GM18873 (cell line): ENCODE data around the gene MORF4L1.
"Not testable (repeated sequence)": the region's sequence is repeated elsewhere in the genome, so short reads cannot be mapped to it uniquely, and the experiment has no call there.

Experiments
- ATAC-seq: cut with Tn5 transposase; IDR thresholded peaks from one replicate; pipeline ENCODE4 v1.9.1; 2021; ENCODE audit warnings: mild to moderate bottlenecking, moderate library complexity, moderate number of reproducible peaks; ENCODE audit not compliant: unreplicated experiment, low FRiP score

Gene MORF4L1

DNA sequence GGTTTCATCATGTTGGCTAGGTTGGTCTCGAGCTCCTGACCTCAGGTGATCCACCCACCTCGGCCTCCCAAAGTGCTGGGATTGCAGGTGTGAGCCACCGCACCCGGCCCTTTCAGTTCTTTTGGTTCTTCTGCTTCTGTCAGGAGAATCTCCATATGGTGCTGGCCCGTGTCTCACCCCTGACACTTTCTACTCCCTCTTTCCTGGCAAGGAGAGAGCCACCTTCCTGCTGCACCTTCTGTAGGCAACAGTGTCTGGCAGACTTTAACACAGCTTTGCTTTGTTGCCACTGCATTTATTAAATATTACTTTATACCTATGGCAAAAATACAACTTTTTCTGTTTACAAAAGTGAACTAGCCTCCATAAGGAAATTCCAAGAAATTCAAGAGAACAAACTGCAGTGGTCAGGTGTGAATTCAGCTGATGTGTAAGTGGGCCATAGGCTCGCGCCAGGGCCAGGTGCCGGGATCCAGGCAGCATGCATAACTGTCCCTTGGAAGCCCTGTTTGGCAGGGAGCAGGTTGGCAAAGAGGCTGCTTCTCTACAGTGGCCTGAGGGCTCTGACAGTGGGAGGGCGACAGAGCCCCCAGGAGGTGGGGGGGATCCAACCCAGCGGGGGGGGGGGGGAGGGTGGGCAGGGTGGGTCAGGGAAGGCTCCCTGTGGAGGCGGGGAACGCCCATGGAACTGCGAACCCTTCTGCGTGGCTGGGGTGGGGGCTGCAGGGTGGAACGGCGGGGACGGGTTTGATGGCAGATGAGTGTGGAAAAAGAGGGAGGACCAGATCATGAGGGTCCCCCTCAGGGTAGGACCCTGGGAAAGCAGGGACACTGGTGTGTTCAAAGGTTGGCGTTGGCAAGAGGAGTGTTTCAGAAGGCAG, 51.0 kb downstream of the MORF4L1 start:
- no peak for ATAC-seq

DNA sequence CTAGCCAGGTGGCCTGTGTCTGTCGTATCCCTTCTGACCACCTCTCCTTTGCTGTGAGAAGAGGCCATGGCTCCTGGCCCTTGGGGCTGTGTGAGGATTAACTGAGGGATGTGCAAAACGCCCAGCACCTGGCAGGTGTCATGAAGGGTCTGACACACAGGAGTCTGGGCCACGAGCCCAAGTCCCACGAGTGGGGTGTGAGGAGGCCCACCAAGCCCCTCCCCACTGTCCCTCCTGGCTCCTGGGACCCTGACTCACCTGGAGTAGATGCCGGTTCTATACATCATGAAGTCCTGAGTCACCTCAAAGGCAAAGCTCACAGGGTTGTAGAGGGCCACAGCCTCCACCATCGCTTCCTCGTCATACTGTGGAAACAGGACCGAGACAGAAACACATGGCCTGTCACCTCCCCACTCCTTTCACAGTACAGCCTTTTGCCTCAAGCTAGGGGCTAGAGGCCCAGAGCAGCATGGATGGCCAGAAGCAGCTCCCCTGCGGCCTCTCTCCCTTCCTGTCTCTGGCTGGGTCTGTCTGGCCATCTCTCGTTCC, 52.5 kb downstream of the MORF4L1 start:
- ATAC-seq, result no peak

DNA sequence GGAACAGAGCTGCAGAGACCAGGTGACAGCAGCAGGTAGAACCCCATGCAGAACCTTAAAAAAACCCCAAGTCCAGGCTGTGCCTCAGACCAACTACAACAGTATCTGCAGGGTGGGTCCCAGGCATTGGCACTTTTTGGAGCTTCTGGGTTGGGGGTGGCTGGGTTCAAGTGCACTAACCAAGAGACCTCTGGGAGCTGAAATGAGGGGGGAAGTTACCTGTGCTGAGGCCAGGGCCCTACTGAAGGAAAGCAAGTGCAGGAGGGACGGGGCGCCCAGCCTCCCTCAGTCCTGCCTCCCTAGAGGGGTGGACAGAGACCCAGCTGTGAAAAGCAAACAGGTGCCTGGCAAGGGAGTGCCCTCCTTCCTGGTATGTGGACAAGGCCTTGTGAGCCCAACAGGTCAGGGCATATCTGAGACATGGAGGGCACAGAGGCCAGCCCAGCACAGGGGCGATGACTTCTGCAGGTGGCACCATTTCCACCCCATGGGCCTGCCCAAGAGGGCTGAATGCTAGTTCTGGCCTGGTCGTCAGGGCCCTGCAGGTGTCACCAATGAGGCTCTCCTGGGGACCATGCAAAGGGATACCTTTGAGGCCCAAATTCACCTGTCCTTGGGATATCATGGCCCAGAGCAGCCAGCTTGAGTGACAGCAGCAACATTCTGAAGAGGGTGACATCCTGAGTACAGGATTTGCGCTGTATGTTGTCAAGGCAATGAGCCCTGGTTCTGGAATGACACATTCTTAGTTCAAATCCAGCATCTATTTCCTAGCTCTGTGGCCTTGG, 53.5 kb downstream of the MORF4L1 start:
- no peak for ATAC-seq

DNA sequence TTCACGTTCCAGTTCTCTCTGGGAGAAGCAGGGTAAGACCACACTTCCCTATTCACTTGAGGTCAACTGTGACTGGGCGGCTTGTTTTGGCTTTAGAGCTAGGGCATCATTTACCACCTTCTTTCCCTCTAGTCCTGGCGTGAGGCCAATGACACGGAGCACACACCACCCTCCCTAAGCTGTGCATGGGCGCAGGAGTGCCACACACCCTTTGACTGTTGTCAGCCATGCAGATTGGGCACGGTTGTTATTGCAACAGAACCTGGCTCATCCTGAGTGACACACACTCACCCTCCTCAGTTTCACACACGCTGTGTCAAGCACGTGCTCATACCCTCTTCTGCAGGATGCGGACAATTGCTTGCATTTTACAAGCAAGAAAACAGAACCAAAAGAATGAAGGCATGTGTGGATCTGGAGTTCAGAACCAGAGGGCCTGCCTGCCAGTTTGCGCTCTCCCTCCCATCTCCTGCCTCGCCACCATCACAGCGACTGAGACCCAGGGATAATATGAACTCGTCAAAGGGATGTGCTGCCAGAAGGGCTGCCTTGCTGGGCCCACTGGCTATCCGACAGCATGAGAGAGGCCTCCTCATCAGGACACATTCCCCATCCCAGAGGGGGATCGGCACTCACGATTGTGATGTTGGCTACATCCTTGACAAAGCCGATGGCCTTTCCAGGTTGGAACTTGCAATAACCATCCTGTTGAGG, 54.5 kb downstream of the MORF4L1 start:
- no peak for ATAC-seq

DNA sequence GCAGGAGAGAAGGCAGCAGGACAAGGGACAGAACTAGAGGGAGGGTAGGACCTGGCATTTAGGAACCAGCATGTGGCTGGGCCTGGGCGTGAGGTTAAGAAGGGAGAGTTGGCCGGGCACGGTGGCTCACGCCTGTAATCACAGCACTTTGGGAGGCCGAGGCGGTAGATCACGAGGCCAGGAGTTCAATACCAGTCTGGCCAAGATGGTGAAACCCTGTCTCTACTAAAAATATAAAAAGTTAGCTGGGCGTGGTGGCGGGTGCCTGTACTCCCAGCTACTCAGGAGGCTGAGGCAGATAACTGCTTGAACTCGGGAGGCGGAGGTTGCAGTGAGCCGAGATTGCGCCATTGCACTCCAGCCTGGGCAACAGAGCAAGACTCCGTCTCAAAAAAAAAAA, 55.5 kb downstream of the MORF4L1 start:
- not testable (repeated sequence) for ATAC-seq

DNA sequence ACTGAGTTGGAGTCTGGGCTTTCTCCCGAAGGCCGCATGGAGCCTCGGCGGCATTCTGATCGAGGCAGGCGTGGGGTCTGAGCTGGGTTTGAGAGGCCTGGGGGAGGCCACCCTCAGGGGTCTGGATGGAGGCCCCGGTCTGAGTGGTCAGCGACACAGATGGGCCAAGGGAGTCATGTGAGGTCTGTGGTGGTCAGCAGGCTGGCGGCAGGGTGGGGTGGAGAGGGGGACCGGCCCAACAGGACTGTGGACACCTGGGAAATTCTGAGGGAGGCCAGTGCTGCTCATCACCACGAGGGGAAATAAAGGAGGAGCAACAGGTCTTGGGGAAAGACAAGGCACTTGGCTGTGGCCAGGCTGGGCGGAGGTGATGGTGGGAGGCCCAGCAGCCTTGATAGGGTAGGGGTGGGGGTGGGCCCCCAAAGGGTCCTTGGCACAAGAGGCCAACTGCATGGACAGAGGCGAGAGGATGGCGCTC, 56.0 kb downstream of the MORF4L1 start:
- ATAC-seq, result no peak

DNA sequence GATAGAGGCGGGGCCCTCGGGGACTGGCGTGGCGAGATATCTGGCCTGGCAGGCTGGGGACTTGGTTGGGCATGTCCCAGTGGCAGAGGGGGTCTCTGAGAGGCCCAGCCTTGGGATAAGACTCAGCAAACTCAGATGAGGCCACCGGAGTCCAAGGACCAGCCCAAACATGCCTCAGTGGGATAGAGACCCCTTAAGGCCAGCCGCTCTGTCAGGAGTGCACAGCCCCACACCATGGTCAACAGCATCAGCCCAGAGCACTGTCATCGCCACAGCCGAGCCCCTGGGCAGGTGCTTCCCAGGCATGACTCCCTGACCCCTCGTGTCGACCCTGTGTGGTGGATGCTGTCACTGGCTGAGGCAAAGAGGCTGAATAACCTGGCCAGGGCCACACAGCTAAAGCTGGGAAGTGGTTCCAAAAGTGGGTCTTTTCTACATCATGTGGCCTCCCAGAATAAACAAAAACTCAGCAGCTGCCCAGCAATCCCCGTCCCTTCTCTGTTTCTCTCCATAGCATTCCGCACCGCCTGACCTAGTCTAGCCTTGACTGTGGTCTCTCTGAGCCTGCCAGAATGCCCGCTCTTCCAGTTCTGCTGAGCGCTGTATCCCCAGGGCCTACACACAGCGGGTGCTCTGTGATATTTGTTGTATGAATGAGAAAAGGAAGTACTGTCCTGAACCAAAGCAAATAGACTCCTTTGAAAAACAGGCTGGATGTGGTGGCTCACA, 57.0 kb downstream of the MORF4L1 start:
- ATAC-seq, result no peak

DNA sequence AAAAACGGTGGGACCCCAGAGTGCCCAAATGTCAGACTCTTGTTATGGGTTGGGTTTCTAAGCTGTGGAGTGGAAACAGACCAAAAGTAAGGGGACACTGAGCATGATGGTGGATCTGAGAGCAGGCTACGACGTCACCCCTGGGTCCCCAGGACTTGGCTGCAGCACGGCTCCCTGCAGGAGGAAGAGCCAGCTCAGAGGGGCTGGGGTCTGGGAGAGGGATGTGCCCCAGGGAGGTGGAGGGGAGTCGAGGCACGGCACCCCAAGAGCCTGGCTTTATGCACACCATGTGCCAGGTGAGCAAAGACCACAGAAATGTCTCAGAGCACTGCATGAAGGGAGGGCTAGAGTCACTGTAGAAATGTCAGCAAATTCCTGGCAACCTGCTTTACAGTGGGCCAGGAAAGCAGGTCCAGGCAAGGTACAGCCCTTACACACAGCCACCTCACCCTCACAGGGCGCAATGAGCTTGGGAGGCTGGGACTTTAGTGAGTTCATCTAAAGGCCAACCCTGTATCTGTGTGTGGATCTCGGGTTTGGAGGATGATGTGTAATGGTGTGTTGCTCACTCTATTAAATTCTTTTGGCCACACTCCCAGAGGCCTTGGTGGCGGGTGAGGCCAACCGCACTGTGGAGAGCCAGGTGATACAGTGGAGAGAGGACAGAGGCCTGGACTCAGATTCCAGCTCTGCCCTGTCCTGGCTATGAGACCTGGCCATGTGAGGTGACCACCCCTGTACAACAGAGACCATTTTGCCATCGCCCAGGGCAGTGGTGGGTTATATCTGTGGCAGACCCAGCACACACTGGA, 58.1 kb downstream of the MORF4L1 start:
- ATAC-seq, result no peak

DNA sequence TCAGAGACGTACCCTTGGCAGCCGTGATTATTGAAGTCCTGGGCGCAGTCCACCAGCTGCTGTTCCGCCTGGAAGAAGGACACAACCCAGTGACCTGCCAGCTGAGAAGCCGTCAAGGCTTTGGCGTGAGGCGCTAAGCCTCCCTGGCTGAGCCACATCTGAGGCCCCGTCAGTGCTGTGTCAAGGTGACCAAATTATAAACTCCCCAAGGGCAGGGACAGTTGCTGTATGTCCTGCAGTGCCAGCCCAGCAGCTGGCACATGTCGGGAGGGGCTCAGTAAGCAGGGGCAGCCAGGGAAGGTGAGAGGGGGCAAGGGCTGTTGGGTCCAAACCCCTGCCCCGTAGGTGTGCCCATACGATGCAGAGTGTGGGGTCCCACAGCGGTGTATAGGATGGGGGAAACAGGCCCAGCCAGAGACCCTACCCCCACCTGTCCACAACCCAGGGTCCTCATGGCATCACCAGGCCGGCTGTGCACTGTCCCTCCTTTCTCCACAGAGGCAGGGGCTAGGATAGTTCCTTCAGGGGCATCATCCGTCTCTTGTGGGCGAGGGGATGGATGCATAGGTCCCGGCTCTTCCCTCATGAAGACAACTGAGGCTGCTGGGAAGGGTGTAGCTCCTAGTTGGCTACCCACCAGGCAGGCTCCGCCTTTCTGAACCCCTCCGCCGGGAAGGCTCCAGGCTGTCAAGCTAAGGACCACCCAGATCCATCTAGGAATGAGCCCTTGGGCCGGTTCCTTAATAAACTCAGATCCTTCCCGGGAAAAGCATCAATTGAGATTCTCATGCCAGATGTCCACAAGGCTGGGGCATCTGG, 59.0 kb downstream of the MORF4L1 start:
- no peak for ATAC-seq

DNA sequence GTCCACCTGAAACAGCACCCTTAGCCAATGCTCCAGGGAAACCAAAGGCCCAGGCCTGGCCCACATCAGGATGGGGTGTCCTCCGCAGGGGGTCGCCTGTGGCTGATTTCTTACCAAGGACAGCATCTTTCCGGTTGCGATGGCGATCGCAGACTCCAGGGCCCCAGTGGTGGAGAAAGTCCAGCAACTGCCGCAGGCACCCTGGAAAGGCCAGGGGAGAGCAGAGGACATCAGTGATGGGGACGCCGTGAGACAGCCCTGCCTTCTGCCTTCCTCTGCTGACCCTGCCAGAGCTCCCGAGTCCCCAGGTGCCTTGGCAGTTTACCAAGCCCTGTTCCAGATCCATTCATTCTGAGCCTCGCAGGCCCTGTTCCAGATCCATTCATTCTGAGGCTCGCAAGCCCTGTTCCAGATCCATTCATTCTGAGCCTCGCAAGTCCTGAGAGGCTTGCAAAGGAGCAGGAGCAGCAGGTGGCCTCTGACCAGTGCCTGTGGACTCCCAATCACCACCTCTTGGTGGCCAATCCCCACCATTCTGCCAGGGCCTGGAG, 59.6 kb downstream of the MORF4L1 start:
- ATAC-seq, result no peak

DNA sequence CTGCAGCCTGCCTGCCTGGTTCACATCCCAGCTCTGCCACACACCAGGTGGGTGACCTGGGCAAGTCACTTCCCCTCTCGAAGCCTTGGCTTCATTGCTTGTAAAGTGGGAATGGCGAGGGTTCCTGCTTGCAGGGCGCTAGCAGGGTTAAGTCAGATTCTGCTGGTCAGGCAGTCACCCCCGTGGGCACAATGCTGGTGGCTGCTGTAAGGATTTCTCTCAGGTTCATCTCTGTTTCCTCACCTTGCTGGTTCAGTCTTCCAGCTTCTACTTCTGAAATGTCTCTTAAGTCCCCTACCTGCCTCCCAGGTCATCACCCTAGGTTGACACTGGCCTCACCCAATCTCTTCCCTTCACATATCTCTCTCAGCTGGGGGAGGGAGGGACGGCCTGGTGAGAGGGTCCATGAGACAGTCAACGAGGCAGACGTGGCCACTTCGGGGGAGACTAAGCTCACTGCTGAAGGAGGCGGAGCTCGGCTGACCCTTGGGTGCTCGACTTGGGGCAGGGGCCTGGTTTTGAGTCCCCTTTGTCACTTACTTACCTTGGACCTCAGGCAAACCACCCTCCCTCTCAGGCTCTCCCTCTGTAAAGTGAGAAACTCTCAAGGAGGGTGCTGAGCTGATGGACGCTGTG, 60.6 kb downstream of the MORF4L1 start:
- no peak for ATAC-seq

DNA sequence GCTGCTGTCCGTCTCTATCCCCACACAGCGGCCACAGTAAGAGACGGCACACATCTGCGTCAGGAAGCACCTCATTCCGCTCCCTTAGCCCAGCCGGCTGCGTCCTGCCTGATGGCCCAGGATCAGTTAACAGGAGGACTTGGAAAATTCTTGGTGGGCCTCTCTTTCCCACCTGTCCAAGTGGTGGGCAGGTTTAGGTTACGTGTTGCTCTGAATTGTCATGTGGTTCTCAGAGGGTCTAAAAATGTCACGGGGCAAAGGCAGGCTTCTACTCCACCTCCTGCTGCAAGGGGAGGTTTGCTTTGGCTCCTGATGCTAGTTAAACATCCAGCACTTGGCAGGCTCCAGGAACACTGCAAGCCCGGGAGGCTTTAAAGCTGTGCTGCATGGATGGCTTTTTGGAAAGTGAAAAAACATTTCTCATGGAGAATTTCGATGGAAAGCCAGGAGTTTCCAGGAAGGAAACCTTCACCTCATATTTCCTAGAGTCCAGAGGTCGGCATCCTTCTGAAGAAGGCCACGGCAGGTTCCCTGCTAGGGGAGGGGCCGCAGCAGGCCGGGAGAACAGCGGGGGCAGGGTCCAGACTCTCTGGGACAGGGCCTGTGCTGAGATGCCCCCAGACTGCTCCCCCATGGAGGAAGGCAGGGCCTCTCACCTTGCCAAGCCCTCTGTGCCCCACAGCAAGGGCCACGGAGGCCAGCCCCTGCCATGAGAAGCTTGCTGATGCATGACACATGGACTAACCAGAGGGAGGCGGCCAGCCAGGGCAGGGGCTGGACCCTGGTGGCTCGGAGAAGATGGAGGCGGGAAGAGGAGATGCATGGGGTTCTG, 61.3 kb downstream of the MORF4L1 start:
- ATAC-seq, result no peak

DNA sequence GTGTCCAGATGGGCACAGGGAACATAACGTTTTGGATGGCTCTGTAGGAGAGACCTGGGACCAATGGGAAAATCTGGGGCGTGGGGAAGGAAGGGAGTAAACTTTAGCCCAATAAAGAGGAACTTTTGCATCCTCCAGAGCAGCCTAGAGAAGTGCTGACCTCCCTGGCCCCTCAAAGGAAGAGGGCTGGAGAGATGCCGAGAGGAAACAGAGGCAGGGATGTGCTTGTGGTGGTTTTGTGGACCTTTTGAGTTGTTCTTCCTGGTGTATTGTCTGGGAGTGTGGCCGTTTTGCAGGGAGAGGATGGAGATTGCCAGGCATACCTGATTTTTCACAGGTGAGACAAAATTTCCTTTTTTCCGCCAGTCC, 61.9 kb downstream of the MORF4L1 start:
- no peak for ATAC-seq

DNA sequence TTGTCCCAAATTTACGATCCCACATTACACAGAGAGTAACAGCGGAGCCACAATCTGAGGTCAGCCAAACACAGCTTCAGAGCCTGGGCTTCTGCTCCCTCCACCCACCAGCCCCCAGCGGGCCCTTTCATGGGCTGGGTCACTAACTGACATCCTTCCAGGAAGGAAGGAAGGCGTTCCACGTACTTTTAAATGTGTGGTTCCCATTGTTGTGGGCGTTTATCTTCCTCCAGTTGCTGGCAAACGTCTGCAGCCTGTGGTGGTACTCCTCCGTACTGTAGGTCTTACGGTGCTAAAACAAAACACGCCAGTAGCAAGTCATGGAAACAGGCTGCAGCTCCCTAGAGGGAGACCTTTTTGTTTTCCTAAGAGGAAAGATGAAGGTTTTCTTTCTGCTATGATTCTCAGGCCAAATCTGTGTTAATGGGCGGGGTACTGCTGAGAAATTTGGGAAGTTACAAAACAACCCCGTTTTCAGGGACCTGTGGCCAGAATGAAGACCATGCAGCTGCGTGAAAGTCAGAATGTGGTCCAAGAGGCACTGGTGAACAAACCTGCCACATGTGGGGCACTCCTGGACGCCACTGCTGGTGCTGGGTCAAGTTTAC, 64.5 kb downstream of the MORF4L1 start:
- ATAC-seq, result no peak

DNA sequence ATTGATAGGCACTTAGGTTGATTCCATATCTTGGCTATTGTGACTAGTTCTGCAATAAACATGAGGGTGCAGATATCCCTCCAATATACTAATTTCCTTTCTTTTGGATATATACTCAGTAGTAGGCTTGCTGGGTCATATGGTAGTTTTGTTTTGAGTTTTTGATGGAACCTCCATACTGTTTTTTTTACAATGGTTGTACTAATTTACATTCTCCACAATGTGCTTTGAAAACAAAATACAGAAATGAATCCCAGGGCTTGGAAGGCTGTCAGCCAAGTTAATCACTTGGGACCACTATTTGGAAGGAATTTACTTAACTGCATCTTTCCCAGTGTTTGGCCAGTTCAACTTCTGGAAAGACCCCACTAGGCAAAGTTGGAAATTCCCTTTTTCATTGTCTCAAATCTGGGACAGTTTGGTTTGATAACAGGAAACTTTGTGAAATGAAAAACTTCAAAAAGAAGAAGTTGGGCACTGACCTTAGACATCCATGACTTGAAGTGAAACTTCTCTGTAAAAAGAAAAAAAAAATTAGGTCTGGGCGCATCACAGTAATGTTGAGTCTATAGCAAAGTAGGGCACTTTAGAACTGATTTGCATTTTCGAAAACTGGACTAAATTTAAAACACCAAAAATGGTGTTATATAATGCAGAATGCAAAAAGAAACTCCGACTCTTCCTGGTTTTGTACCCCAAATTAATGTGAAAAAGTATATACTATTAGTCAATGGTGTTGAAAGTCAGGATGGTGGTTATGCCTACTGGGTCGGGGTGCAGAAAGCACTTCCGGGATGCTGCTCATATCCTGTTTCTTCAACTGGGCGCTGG, 66.2 kb downstream of the MORF4L1 start:
- ATAC-seq, result peak; percentile 56
